ENCODE results near the gene SDHAF2.
"Not testable (repeated sequence)": the region's sequence is repeated elsewhere in the genome, so short reads cannot be mapped to it uniquely, and the experiment has no call there.

The SDHAF2 gene

DNA sequence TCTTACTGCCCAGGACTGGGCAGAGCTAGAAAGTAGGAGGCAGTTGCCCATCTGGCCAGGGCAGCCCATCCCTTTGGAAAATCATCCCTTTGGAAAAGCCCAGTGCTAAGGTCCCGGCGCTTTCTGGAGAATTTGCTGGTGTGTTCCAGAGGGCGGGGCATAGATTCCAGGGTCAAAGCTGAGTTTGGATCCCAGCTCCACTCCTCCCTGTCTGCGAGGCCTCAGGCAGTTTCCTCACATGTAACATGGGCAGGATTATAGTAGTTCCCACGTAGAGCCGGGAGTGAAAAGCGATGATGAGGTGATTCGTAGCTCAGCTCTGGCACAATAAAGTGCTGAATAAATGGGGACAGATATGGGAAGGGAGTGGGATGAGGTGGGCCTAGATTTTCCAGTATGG is 47.2 kb downstream of the SDHAF2 start:
- Mint-ChIP-seq H3K36me3 (ENCODE audit: low read depth) (peaks cover 10% of the 10 kb centered on the region), H3K9me3 (no peaks in the 10 kb centered on the region), H3K27me3 (no peaks in the 10 kb centered on the region), H3K4me1 (ENCODE audit: low read depth) (peaks cover 3% of the 10 kb centered on the region), H3K27ac (no peak overlapping the region), H3K4me3 (no peak overlapping the region)

DNA sequence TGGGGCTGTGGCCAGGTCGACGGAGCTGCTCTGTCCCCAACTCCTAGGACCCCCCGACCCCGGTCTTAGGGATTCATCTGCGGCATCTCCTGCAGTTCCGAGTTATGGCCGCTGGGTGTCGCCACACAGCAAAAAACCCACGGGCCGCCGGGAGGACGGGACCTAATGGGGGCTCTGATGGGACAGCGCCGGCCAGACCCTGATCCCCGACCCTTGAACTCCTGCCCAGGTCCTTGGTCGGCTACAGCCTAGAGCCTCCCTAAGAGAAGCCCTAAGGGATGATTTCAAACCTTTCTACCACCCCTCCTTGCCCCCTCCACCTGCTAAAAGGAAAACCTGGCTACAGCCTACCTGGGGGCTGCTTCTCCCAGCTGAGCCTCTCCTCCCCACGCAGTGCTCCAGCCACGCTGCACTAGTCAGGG is 47.8 kb downstream of the SDHAF2 start:
- Mint-ChIP-seq H3K27me3 (no peaks in the 10 kb centered on the region), H3K9me3 (no peaks in the 10 kb centered on the region), H3K4me3 (no peak overlapping the region)

DNA sequence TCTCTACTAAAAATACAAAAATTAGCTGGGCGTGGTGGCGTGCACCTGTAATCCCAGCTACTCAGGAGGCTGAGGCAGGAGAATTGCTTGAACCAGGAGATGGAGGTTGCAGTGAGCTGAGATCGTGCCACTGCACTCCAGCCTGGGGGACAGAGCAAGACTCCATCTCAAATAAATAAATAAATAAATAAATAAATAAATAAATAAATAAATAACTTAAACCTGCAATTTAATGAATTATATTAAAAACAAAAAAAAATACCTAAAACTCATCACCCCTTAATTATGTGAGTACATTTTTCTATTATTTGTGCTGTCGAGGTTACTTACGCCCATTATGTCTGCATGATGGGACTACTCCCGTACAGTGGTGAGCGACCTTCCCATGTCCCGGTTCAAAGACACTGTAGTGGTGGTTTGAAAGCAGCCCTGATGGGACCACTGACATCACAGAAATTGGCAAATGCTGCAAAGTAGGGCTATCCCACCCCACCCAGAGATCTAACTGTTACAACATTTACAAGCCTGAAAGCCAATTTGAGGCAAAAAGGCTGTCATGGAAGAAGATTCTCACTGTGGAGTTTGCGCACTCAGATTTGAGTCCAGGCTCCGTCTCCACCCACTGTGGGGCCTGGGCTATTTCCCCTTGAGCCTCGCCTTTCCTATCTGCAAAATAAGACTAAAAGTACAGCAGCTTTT is 49.6 kb downstream of the SDHAF2 start:
- not testable (repeated sequence) for H3K36me3 Mint-ChIP-seq (ENCODE audit: low read depth)

More for the DNA sequence above, 47.8 kb downstream of the SDHAF2 start:
- Mint-ChIP-seq H3K27ac (no peak overlapping the region), H3K4me1 (ENCODE audit: low read depth) (peaks cover 3% of the 10 kb centered on the region), H3K36me3 (ENCODE audit: low read depth) (peaks cover 7% of the 10 kb centered on the region)

DNA sequence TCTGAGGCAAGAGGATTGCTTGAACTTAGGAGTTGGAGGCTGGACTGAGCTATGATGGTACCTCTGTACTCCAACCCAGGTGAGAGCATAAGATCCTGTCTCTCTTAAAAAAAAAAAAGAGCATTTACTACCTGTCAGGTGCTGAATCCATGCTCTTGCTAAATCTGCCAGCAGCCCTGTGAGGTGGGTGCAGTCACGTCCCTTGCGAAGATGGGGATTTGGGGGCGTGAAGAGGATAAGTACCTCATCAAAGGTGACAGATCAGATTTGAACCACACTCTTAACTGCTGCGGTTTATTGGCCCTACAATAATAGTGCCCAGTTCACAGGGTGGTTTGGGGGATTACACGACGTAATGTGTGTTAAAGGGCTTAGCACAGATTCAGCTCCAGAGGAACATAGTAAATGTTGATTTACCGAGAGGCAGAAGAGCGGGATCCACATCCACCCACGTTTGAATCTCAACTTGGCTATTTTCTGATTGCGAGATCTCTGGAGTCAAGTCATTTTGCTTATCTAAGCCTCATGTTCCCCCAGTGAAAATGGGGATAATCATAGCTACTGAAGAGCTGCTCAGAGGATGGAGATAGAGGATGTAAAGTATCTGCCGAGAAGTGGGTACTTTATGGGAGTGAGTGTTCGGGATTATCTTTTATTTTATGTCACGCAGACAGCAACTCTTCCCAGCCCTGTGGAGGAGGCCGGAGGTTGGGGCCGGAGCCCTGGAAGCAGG is 50.5 kb downstream of the SDHAF2 start:
- Mint-ChIP-seq H3K27me3 (no peaks in the 10 kb centered on the region), H3K36me3 (ENCODE audit: low read depth) (no peaks in the 10 kb centered on the region), H3K9me3 (no peaks in the 10 kb centered on the region), H3K4me3 (no peak overlapping the region), H3K4me1 (ENCODE audit: low read depth) (peaks cover 3% of the 10 kb centered on the region), H3K27ac (no peak overlapping the region)

More for the DNA sequence above, 49.6 kb downstream of the SDHAF2 start:
- H3K27me3 Mint-ChIP-seq; H3K4me1 Mint-ChIP-seq (ENCODE audit: low read depth); H3K9me3 Mint-ChIP-seq; H3K27ac Mint-ChIP-seq; H3K4me3 Mint-ChIP-seq: not testable (repeated sequence)

DNA sequence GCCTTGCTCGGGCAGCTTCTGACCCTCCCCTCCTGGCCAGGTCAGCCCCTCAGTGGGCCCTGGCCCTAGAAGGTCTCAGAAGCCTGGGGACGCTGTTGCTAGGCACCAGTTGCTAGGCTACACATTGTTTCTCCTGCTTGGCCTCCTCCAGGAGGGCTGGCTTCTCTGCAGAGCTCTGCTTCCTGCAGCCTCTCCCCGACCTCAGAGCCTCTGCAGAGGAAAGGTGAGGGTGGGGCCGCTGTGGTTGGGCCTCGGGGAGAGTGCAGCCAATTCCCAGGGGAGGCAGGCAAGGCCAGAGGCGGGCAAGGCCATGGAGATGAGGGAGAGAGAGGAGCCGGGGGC is 51.0 kb downstream of the SDHAF2 start:
- Mint-ChIP-seq H3K27ac (no peak overlapping the region), H3K9me3 (no peaks in the 10 kb centered on the region), H3K4me1 (ENCODE audit: low read depth) (peaks cover 3% of the 10 kb centered on the region), H3K27me3 (no peaks in the 10 kb centered on the region), H3K36me3 (ENCODE audit: low read depth) (no peaks in the 10 kb centered on the region), H3K4me3 (no peak overlapping the region)

DNA sequence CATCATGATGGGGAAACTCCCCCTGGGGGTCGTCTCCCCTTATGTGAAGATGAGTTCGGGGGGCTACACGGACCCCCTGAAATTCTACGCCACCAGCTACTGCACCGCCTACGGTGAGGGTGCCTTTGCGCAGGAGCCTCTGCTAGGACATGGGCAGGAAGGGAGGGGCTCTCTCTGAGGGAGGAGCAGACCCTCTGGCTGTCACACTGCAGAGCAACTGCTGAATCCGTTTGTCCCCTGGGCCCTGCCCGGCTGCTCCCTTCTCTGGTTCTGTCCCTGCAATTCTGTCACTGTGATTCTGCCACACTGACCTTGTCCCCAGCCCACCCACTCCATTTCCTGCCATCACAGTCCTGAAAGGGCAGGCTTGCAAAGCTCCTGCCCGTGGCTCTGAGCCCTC is 51.9 kb downstream of the SDHAF2 start:
- H3K9me3 Mint-ChIP-seq, result no peaks in the 10 kb centered on the region

DNA sequence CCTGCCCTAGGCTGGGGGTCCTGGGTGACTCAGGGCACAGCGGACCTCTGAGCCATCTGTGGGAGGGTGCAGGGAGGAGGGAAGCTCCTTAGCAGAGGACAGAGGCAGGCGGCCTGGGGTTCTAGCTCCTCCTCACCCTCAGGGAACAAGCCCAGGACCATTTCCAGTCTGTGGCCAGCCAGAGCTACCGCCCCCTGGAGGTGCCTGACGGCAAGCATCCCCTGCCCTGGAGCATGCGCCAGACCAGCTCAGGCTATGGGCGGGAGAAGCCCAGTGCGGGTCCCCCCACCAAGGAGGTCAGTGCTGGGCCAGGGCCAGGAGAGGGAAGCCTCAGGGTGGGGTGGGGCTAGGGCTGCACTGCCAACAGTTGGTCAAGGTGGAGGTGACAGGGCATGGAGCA is 52.6 kb downstream of the SDHAF2 start:
- Mint-ChIP-seq H3K4me1 (ENCODE audit: low read depth) (peaks cover 3% of the 10 kb centered on the region), H3K27me3 (no peaks in the 10 kb centered on the region), H3K9me3 (no peaks in the 10 kb centered on the region), H3K27ac (no peak overlapping the region), H3K4me3 (no peak overlapping the region), H3K36me3 (ENCODE audit: low read depth) (no peaks in the 10 kb centered on the region)

More for the DNA sequence above, 51.9 kb downstream of the SDHAF2 start:
- no peaks in the 10 kb centered on the region for H3K36me3 Mint-ChIP-seq (ENCODE audit: low read depth)
- no peak overlapping the region for H3K4me3 Mint-ChIP-seq
- H3K4me1 Mint-ChIP-seq (ENCODE audit: low read depth), result peaks cover 3% of the 10 kb centered on the region
- H3K27me3 Mint-ChIP-seq, result no peaks in the 10 kb centered on the region
- no peak overlapping the region for H3K27ac Mint-ChIP-seq

DNA sequence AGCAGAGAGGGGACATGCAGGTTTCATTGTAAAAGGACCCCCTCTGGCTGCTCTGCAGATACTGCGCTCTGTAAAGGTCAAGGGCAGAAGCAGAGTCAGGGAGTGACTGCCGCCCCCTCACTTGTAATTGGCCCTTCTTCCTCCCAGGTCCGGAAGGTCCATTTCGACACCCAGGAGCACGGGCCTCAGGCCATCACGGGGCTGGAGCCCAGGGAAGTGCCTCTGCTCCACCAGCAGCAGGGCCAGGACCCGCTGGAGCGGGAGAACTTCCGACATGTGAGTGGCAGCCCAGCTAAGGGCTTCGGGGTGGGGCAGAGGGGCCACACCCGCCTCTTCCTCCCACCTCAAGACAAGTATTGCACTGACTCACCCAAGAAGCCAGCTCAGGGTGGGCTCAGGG is 54.6 kb downstream of the SDHAF2 start:
- Mint-ChIP-seq H3K27ac (no peak overlapping the region), H3K9me3 (no peaks in the 10 kb centered on the region), H3K4me3 (no peak overlapping the region), H3K4me1 (ENCODE audit: low read depth) (no peaks in the 10 kb centered on the region), H3K27me3 (no peaks in the 10 kb centered on the region), H3K36me3 (ENCODE audit: low read depth) (peaks cover 6% of the 10 kb centered on the region)

DNA sequence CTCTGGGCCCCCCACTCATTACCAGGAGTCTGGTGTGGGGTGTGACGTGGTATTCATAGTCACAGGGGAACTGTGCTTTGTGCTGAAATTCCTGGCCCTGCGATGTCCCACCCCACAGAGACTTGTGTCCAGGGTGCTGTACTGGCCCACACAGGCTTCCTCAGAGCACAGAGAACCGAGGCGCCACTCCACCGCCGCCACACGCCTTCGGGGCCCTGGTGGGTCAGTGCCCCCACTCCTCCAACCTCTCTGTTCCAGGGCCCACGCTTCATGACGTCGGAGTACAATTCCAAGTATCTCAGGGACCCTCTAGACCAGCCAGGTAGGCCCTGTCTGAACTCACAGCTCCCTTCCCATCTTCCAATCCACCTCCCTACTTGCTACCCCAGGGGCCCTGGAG is 55.2 kb downstream of the SDHAF2 start:
- H3K4me3 Mint-ChIP-seq, result no peak overlapping the region
- H3K27me3 Mint-ChIP-seq, result no peaks in the 10 kb centered on the region
- H3K27ac Mint-ChIP-seq, result no peak overlapping the region
- no peaks in the 10 kb centered on the region for H3K4me1 Mint-ChIP-seq (ENCODE audit: low read depth)
- no peaks in the 10 kb centered on the region for H3K9me3 Mint-ChIP-seq
- peaks cover 6% of the 10 kb centered on the region for H3K36me3 Mint-ChIP-seq (ENCODE audit: low read depth)

DNA sequence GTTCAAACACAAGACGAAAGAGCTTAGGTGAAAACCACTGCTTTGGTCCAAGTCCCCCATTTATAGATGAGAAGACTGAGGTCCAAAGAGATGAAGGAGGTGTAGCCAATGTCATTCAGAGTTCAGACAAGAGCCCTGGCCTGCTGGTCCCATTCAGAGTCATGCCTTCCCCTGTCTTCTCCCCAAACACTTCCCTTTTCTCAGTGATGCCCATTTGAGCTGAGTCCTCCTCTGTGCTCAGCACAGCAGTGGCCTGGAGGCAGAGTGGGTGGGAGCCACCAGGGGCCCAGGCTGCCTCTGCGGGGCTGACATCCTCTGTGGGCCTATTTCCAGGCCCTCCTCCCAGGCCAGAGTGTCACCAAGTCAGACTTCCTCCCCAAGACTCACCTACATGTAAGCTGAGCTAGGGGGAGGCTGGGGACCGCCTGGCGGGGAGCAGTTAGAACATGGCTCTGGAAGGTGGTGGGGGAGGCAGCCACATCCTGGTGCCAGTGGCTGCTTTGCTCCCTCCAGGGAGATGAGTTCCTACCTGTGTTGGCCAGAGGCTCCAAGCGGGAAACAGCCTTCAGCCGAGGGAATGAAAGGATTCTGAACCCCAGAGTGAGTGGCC is 56.2 kb downstream of the SDHAF2 start:
- Mint-ChIP-seq H3K27ac (no peak overlapping the region), H3K9me3 (no peaks in the 10 kb centered on the region), H3K4me3 (no peak overlapping the region), H3K36me3 (ENCODE audit: low read depth) (peaks cover 6% of the 10 kb centered on the region), H3K4me1 (ENCODE audit: low read depth) (no peaks in the 10 kb centered on the region), H3K27me3 (no peaks in the 10 kb centered on the region)

DNA sequence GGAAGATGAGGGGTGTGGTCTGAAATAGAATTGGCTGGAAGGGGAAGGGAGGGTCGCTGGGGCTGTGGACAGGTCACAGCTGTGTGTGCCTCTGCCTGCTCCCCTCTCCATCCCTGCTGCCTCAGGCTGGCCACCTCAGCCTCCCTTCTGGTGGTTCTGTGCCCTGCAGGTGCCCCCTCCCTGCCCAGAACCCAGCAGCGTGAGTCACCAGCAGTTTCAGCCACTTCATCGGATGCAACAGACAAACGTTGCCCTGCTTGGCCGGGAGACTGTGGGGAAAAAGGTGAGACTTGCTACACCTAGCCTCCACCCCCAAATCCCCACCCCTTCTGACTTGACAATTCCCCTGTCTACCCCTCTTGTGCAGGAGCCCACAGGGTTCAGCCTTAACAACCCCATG is 56.9 kb downstream of the SDHAF2 start:
- Mint-ChIP-seq H3K36me3 (ENCODE audit: low read depth) (peaks cover 6% of the 10 kb centered on the region), H3K27me3 (no peaks in the 10 kb centered on the region), H3K9me3 (no peaks in the 10 kb centered on the region), H3K4me1 (ENCODE audit: low read depth) (no peaks in the 10 kb centered on the region), H3K4me3 (no peak overlapping the region), H3K27ac (no peak overlapping the region)

DNA sequence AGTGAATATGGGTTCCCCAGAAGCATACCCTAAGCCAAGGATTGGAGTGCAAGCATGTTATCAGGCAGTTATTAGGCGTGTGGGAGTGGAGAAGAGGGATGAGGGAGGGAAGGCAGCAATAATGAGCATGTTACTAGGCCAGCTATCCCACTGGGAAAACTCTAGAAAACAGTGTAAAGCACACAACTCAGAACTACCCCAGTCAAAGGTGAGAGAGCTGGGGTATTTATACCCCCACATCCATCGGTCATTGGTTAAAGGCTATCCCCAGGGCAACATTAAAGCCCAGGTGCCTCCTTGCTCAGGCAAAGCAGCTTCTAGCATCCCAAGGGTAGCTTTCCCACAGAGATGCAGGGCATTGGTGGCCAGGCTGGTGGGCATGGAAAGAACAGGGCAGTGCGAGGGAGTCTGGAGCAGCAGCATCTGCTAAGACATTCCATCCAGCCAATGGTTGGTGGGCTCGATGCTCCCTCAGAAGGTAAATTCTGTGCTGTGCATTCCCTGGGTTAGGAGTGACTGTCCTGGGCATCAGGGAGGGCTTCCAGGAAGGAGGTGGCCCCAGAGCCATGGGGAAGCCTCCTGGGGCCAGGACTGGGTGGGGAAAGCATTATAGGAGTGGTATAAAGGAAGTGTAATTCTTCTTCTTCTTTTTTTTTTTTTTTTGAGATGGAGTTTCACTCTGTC is 57.6 kb downstream of the SDHAF2 start:
- Mint-ChIP-seq H3K27me3 (no peaks in the 10 kb centered on the region), H3K9me3 (no peaks in the 10 kb centered on the region), H3K4me1 (ENCODE audit: low read depth) (no peaks in the 10 kb centered on the region), H3K27ac (no peak overlapping the region), H3K36me3 (ENCODE audit: low read depth) (peaks cover 6% of the 10 kb centered on the region), H3K4me3 (no peak overlapping the region)

DNA sequence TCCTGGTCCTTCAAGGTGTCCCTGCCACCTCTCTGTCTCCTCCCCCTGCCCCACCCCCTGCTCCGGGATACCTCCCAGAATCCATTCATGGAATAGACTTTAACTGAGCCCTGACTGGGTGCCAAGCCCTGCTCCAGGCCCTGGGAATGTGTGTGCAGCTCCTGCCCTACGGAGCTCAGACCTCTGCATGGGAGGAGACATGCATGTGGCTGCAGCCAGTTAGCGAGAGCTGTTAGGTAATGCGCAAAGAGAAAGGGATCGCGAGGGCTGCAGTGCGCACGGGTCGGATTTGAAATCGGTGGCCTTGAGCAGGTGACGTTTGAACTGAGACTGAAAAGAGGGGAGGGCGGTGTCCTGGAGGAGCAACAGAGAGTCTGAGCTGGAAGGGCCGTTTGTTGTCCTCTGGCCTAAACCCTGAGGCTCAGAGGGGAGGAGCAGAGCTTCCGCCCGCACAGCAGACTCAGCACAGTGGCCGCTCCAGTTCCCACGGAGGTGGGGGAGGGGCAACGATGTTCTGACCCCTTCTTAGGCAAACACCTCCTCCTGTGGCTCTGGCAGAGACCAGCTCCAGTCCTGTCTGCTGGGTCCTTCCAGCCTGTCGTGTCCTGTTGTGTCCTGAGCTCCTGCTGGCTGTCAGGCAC is 58.8 kb downstream of the SDHAF2 start:
- Mint-ChIP-seq H3K27me3 (no peaks in the 10 kb centered on the region), H3K4me1 (ENCODE audit: low read depth) (no peaks in the 10 kb centered on the region), H3K36me3 (ENCODE audit: low read depth) (peaks cover 6% of the 10 kb centered on the region), H3K27ac (no peak overlapping the region), H3K9me3 (no peaks in the 10 kb centered on the region), H3K4me3 (no peak overlapping the region)

DNA sequence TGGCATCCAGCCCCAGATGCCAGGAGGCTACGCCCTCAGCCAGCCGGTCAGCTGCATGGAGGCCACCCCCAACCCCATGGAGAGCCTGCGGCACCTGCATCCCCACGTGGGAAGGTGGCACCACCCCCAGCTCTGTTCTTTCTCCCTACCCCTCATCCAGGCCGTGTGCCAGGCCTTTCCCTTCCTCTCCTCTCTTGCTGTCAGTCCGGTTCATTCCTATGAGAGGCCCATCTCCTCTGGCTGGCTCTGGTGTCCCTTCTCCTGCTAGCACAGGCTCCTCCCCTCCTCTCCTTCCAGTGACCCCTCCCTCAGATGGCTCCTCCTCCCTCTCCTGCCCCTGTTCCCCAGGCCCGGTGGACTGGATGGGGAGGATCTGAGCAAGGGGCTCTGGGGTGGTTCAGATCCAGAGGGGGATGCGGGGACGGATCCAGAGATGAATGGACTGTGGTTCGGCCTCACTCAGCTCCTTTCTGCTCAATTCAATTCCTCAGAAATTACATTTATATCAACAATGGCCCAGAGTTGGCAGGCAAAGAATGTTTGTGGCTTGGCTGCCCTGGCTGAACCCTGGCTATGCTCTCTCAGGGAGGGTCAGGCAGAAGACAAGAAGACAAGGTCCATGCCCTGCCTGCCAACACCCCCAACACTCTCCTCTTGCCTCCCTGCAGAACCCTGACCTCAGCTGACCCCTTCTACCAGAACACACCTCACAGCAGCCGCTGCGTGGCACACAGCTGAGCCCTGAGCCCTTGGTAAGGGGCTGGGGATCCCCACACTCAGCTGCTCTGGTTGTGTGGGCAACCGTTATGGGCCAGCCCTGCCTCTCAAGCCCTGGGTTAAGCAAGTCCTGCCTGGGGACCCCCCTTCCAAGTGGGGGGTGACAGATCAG is 60.2 kb downstream of the SDHAF2 start:
- no peak overlapping the region for H3K4me3 Mint-ChIP-seq
- H3K27ac Mint-ChIP-seq, result no peak overlapping the region
- no peaks in the 10 kb centered on the region for H3K4me1 Mint-ChIP-seq (ENCODE audit: low read depth)
- H3K27me3 Mint-ChIP-seq, result no peaks in the 10 kb centered on the region
- H3K9me3 Mint-ChIP-seq, result no peaks in the 10 kb centered on the region
- peaks cover 6% of the 10 kb centered on the region for H3K36me3 Mint-ChIP-seq (ENCODE audit: low read depth)

Data from stimulated activated naive CD8-positive, alpha-beta T cell treated with anti-CD3 and anti-CD28 coated beads, Interleukin-15, Interleukin-2, amounts not matched to agents 100 ng/mL and 50 ng/mL, for 24 hours (primary cell).